Tibial nerve (tissue), 4 donors: ENCODE measurements around the gene ARID1B. TPM values are rescaled to one million over a fixed set of nuclear protein-coding genes. Genes with fewer than 3 reads are reported as not detected.

ENCODE experiments used
- DNase-seq, 2 donors: peaks; one replicate each; pipeline ENCODE4 v3.0.0-alpha.2; 2019; ENCODE audit warnings: low spot score in 2 of 2
- H3K27ac ChIP-seq, 4 donors: fragments of 200-600 bp; sonication (generic) in 3 of 4; one replicate each; pipeline ENCODE4 v1.5.1; 2017 to 2019; ENCODE audit warnings: mild to moderate bottlenecking in 1 of 4
- H3K27me3 ChIP-seq, 2 donors: fragments of 200-600 bp; sonication (generic) in 1 of 2; one replicate each; pipeline versions ENCODE4 v1.5.1 to v1.6.0; 2017 to 2019
- H3K36me3 ChIP-seq, 3 donors: fragments of 200-600 bp; sonication (generic); one replicate each; pipeline ENCODE4 v1.5.1; 2018 to 2019
- H3K4me1 ChIP-seq, 4 donors: fragments of 200-600 bp; sonication (generic) in 3 of 4; one replicate each; pipeline ENCODE4 v1.5.1; 2017 to 2019
- H3K4me3 ChIP-seq, 4 donors: fragments of 200-600 bp; sonication (generic) in 3 of 4; one replicate each; pipeline ENCODE4 v1.5.1; 2017 to 2019; ENCODE audit warnings: mild to moderate bottlenecking in 1 of 4, moderate library complexity in 1 of 4
- H3K9me3 ChIP-seq, 4 donors: fragments of 200-600 bp; sonication (generic) in 3 of 4; one replicate each; pipeline ENCODE4 v1.5.1; 2017 to 2019
- EP300 ChIP-seq, 2 donors: sonication (generic); formaldehyde crosslinking; IDR thresholded peaks; one replicate each; pipeline ENCODE4 v1.6.1; 2017; ENCODE audit warnings: antibody characterized with exemption in 2 of 2, mild to moderate bottlenecking in 1 of 2
- POLR2A ChIP-seq, 2 donors: fragments of 450-650 bp; IDR thresholded peaks; one replicate each; pipeline ENCODE4 v1.6.1; 2017; ENCODE audit warnings: antibody characterized with exemption in 2 of 2, mild to moderate bottlenecking in 2 of 2, moderate library complexity in 2 of 2
- WGBS, 2 donors: methylation state at CpG; one replicate each; pipeline ENCODE4 v1.1.5; 2018; 5-methylcytosine and 5-hydroxymethylcytosine counted together
- total RNA-seq, 4 donors: library from RNA; depleted of rRNA; stranded (reverse); fragments of >200 nt; gene quantifications; one replicate each; pipeline ENCODE4 v1.1.0, GENCODE V29; 2016
- TF ChIP-seq, protein P1 (sequence below), 5 experiments: fragments of 200-600 bp in 3 of 5; fragments of 450-650 bp in 2 of 5; sonication (generic) in 3 of 5; IDR thresholded peaks; one replicate each; pipeline ENCODE4 v1.5.1; 2016 to 2019; ENCODE audit warnings: antibody characterized with exemption in 5 of 5, mild to moderate bottlenecking in 3 of 5, moderate library complexity in 2 of 5

Gene ARID1B
- total RNA-seq, 4 donors from 2014 or later, result 91.5 to 123 (median 110) TPM

DNA sequence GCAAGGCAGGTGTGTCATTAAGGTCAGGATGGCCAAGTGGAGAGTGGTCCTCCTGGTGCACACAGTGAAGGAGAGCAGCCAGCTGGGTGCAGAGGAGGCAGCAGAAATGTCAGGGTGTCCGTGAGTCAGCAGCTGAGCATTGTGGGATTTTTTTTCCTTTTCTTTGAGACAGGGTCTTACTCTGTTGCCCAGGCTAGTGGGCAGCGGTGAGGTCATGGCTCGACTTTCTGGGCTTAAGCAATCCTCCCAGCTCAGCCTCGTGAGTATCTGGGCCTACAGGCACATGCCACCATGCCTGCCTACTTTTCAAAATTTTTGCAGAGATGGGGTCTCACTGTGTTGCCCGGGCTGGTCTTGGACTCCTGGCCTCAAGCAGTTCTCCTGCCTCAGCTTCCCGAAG lies 16.0 kb downstream of the ARID1B start:
- no peaks in the 10 kb centered on the region for H3K27me3 ChIP-seq
- TF ChIP-seq POLR2A (IDR thresholded peaks at IDR 0.05), result no peak
- TF ChIP-seq, protein P1, sequence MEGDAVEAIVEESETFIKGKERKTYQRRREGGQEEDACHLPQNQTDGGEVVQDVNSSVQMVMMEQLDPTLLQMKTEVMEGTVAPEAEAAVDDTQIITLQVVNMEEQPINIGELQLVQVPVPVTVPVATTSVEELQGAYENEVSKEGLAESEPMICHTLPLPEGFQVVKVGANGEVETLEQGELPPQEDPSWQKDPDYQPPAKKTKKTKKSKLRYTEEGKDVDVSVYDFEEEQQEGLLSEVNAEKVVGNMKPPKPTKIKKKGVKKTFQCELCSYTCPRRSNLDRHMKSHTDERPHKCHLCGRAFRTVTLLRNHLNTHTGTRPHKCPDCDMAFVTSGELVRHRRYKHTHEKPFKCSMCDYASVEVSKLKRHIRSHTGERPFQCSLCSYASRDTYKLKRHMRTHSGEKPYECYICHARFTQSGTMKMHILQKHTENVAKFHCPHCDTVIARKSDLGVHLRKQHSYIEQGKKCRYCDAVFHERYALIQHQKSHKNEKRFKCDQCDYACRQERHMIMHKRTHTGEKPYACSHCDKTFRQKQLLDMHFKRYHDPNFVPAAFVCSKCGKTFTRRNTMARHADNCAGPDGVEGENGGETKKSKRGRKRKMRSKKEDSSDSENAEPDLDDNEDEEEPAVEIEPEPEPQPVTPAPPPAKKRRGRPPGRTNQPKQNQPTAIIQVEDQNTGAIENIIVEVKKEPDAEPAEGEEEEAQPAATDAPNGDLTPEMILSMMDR (IDR thresholded peaks at IDR 0.05), result no peak
- no peak for TF ChIP-seq EP300 (IDR thresholded peaks at IDR 0.05)
- H3K27ac ChIP-seq, result no peak overlapping the region
- no peaks in the 10 kb centered on the region for H3K36me3 ChIP-seq
- no peak overlapping the region for H3K4me3 ChIP-seq
- no peak for DNase-seq
- H3K4me1 ChIP-seq, result peaks cover 0 to 93% (median 36%) of the 10 kb centered on the region in 4 donors
- WGBS, 2 donors, result 79 to 84% methylated on average over 6 of the region's 6 CpGs
- H3K9me3 ChIP-seq, result no peaks in the 10 kb centered on the region

DNA sequence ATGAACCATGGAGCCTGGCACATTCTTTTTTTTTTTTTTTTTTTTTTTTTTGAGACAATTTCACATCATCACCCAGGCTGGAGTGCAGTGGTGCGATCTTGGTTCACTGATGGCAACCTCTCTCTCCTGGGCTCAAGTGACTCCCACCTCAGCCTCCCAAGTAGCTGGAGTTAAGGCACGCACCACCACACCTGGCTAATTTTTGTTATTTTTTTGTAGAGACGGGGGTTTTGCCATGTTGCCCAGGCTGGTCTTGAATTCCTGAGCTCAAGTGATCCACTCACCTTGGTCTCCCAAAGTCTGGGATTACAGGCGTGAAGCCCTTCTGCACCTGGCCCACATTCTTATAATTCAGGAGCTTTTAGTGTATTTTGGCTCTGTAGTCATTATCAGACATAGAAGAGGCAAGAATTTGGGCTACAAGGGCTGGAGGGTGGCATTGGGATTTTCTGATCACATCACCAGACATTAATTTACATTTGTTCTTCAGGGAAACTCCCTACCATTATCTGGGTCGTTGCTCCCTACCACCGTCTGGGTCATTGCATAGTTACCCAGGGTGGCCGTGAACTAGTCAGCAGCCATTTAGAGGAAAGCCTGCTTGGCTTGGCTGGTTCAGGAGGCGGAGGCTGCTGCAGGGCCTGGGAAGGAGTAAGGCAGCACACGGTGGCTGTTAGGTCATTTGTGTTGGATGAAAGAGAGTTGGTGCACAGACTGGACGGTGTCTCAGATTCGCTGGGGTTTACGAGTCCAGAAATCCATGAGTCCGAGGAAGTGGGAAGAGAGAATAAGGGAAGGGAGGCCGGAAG lies 17.6 kb downstream of the ARID1B start:
- TF ChIP-seq, protein P1 (IDR thresholded peaks at IDR 0.05), result no peak
- TF ChIP-seq POLR2A (IDR thresholded peaks at IDR 0.05) (no peak), EP300 (IDR thresholded peaks at IDR 0.05) (no peak)
- no peak overlapping the region for H3K27ac ChIP-seq
- no peaks in the 10 kb centered on the region for H3K9me3 ChIP-seq
- H3K27me3 ChIP-seq, result no peaks in the 10 kb centered on the region
- peaks cover 0 to 85% (median 32%) of the 10 kb centered on the region in 4 donors for H3K4me1 ChIP-seq
- no peaks in the 10 kb centered on the region for H3K36me3 ChIP-seq
- H3K4me3 ChIP-seq, result no peak overlapping the region
- DNase-seq, result no peak
- 72 to 73% methylated on average over 14 of the region's 14 CpGs for WGBS, 2 donors

DNA sequence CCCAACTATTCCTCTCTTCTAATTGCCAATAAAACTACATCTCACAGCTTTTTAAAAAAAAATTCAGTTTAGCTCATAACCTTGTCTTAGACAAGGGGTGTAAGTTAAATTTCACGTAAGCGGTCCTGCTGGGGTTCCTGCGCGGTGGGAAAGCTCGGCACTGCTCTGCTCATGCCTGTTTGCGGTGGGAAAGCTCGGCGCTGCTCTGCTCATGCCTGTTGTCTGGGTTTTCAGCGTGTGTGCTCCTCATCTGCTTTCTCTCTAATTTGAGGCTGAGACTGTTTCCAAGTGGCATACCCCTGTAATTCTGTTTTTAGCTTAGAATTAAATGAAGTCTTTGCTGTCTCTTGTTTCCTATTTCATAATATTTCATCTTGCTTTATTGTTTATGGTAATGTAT lies 18.6 kb downstream of the ARID1B start:
- no peak overlapping the region for H3K4me3 ChIP-seq
- no peak for DNase-seq
- no peak overlapping the region for H3K27ac ChIP-seq

DNA sequence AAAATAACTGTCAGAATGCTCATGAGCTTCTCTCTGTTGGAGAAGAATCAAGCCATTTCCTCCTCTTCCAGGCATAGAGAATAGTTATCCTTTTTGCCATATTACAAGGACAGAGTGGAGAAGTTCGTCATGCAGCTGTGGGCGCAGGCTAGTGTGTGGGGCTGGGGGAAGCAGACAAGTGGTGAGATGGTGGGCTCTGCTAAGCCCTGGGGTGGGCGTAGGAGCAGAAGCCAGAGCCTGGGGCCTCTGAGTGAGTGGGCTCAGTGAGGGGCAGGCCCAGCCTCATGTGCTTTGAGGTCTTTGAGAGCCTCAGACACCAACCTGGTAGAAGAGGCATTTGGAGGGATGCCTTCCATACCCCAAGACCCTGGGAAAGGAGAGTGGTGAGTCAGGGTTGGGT lies 19.4 kb downstream of the ARID1B start:
- H3K27me3 ChIP-seq, result no peaks in the 10 kb centered on the region
- no peak overlapping the region for H3K4me3 ChIP-seq
- TF ChIP-seq EP300 (IDR thresholded peaks at IDR 0.05), result no peak
- TF ChIP-seq, protein P1 (IDR thresholded peaks at IDR 0.05), result no peak
- TF ChIP-seq POLR2A (IDR thresholded peaks at IDR 0.05), result no peak
- 78 to 81% methylated on average over 3 of the region's 3 CpGs for WGBS, 2 donors
- no peak overlapping the region for H3K27ac ChIP-seq
- no peaks in the 10 kb centered on the region for H3K36me3 ChIP-seq
- H3K4me1 ChIP-seq, result peaks cover 0 to 78% (median 20%) of the 10 kb centered on the region in 4 donors
- no peak for DNase-seq
- H3K9me3 ChIP-seq, result no peaks in the 10 kb centered on the region

More for the DNA sequence above, 18.6 kb downstream of the ARID1B start:
- no peak for TF ChIP-seq POLR2A (IDR thresholded peaks at IDR 0.05)
- TF ChIP-seq EP300 (IDR thresholded peaks at IDR 0.05), result no peak
- TF ChIP-seq, protein P1 (IDR thresholded peaks at IDR 0.05), result no peak
- Histone ChIP-seq H3K9me3 (no peaks in the 10 kb centered on the region), H3K4me1 (peaks cover 0 to 81% (median 28%) of the 10 kb centered on the region in 4 donors), H3K36me3 (no peaks in the 10 kb centered on the region), H3K27me3 (no peaks in the 10 kb centered on the region)
- WGBS, 2 donors, result 71 to 83% methylated on average over 9 of the region's 9 CpGs
